Measurements from ENCODE around the gene SCYL3. TPM values are rescaled to one million over a fixed set of nuclear protein-coding genes. Genes with fewer than 3 reads are reported as not detected.

The SCYL3 gene
- total RNA-seq, 2 donors from 2014 or later, result 7.9 to 8.1 TPM

GRCh38 chr1:169889871-169890270 lies 3.8 kb downstream of the SCYL3 start:
- no peaks in the 10 kb centered on the region for H3K9me3 Mint-ChIP-seq
- Histone ChIP-seq H3K27me3 (ENCODE audit: control insufficient read depth, insufficient read depth, low read length, poor library complexity, severe bottlenecking) (no peaks in the 10 kb centered on the region), H3K4me1 (ENCODE audit: control insufficient read depth, insufficient read depth, low read length) (peaks cover 7% of the 10 kb centered on the region), H3K4me3 (ENCODE audit: low read length) (no peak overlapping the region), H3K36me3 (ENCODE audit: control insufficient read depth, insufficient read depth, low read length) (peaks cover 23% of the 10 kb centered on the region), H3K27ac (ENCODE audit: low read depth, low read length) (no peak overlapping the region), H3K9me3 (ENCODE audit: control insufficient read depth, low read length) (no peaks in the 10 kb centered on the region), H3K9ac (ENCODE audit: extremely low read depth, low read length, poor library complexity, severe bottlenecking) (no peak overlapping the region)
- H3K4me1 Mint-ChIP-seq, result peaks cover 28% of the 10 kb centered on the region
- no peak for TF ChIP-seq CTCF (conservative IDR thresholded peaks at IDR 0.05)
- DNase-seq, result no peak
- H3K27me3 Mint-ChIP-seq (ENCODE audit: insufficient read depth), result peaks cover 8% of the 10 kb centered on the region
- no peak overlapping the region for H3K4me3 Mint-ChIP-seq
- H3K36me3 Mint-ChIP-seq (ENCODE audit: low read depth), result peaks cover 19% of the 10 kb centered on the region
- H3K27ac Mint-ChIP-seq, result no peak overlapping the region
- 85 to 98% methylated on average over 2 of the region's 2 CpGs for WGBS, 2 experiments (ENCODE audit: insufficient coverage in 1 of 2, insufficient read length in 1 of 2)

- no peak overlapping the region for H3K4me3 Mint-ChIP-seq
- H3K4me3 ChIP-seq (ENCODE audit: low read length), result no peak overlapping the region
- TF ChIP-seq CTCF (conservative IDR thresholded peaks at IDR 0.05), result no peak
- H3K36me3 ChIP-seq (ENCODE audit: control insufficient read depth, insufficient read depth, low read length), result peaks cover 28% of the 10 kb centered on the region
- peaks cover 33% of the 10 kb centered on the region for H3K36me3 Mint-ChIP-seq (ENCODE audit: low read depth)
- H3K27ac Mint-ChIP-seq, result no peak overlapping the region
- H3K27me3 ChIP-seq (ENCODE audit: control insufficient read depth, insufficient read depth, low read length, poor library complexity, severe bottlenecking), result no peaks in the 10 kb centered on the region
- no peak overlapping the region for H3K9ac ChIP-seq (ENCODE audit: extremely low read depth, low read length, poor library complexity, severe bottlenecking)
- H3K4me1 Mint-ChIP-seq, result peaks cover 20% of the 10 kb centered on the region
- H3K27me3 Mint-ChIP-seq (ENCODE audit: insufficient read depth), result peaks cover 4% of the 10 kb centered on the region
- H3K4me1 ChIP-seq (ENCODE audit: control insufficient read depth, insufficient read depth, low read length), result peaks cover 7% of the 10 kb centered on the region
- peaks cover 6% of the 10 kb centered on the region for H3K9me3 Mint-ChIP-seq
- DNase-seq, result no peak
- 100% methylated on average over 2 of the region's 2 CpGs; no CpG with 5 or more reads in 1 of the 2 experiments for WGBS, 2 experiments (ENCODE audit: insufficient coverage in 1 of 2, insufficient read length in 1 of 2)
- H3K9me3 ChIP-seq (ENCODE audit: control insufficient read depth, low read length), result peaks cover 5% of the 10 kb centered on the region
- no peak overlapping the region for H3K27ac ChIP-seq (ENCODE audit: low read depth, low read length)
Observed at GRCh38 chr1:169886931-169887330, 6.8 kb downstream of the SCYL3 start.

GRCh38 chr1:169886422-169886821 lies 7.3 kb downstream of the SCYL3 start:
- no peak overlapping the region for H3K4me3 ChIP-seq (ENCODE audit: low read length)
- peaks cover 10% of the 10 kb centered on the region for H3K9me3 Mint-ChIP-seq
- no peak overlapping the region for H3K9ac ChIP-seq (ENCODE audit: extremely low read depth, low read length, poor library complexity, severe bottlenecking)
- H3K4me3 Mint-ChIP-seq, result no peak overlapping the region
- H3K27ac Mint-ChIP-seq, result no peak overlapping the region
- H3K36me3 ChIP-seq (ENCODE audit: control insufficient read depth, insufficient read depth, low read length), result peaks cover 31% of the 10 kb centered on the region
- peaks cover 15% of the 10 kb centered on the region for H3K4me1 Mint-ChIP-seq
- no peak overlapping the region for H3K27ac ChIP-seq (ENCODE audit: low read depth, low read length)
- H3K4me1 ChIP-seq (ENCODE audit: control insufficient read depth, insufficient read depth, low read length), result peaks cover 4% of the 10 kb centered on the region
- no peak for TF ChIP-seq CTCF (conservative IDR thresholded peaks at IDR 0.05)
- peaks cover 4% of the 10 kb centered on the region for H3K27me3 Mint-ChIP-seq (ENCODE audit: insufficient read depth)
- peaks cover 37% of the 10 kb centered on the region for H3K36me3 Mint-ChIP-seq (ENCODE audit: low read depth)
- 100% methylated on average over 1 of the region's 1 CpG; no CpG with 5 or more reads in 1 of the 2 experiments for WGBS, 2 experiments (ENCODE audit: insufficient coverage in 1 of 2, insufficient read length in 1 of 2)
- no peaks in the 10 kb centered on the region for H3K27me3 ChIP-seq (ENCODE audit: control insufficient read depth, insufficient read depth, low read length, poor library complexity, severe bottlenecking)
- no peak for DNase-seq
- peaks cover 10% of the 10 kb centered on the region for H3K9me3 ChIP-seq (ENCODE audit: control insufficient read depth, low read length)
